ENCODE data around the gene TTC39C.
"Not testable (repeated sequence)": the region's sequence is repeated elsewhere in the genome, so short reads cannot be mapped to it uniquely, and the experiment has no call there.

DNA sequence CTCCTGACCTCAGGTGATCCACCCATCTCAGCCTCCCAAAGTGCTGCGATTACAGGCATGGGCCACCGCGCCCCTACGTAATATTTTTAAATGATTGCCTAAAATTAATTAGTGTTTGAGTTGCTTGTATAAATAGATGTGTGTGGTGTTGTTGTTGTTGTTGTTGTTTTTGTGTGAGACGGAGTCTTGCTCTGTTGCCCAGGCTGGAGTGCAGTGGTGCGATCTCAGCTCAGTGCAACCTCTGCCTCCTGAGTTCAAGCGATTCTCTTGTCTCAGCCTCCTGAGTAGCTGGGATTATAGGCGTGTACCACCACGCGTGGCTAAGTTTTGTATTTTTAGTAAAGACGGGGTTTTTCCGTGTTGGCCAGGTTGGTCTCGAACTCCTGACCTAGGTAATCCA lies 14.4 kb downstream of the TTC39C start:
- TF ChIP-seq, protein P1, sequence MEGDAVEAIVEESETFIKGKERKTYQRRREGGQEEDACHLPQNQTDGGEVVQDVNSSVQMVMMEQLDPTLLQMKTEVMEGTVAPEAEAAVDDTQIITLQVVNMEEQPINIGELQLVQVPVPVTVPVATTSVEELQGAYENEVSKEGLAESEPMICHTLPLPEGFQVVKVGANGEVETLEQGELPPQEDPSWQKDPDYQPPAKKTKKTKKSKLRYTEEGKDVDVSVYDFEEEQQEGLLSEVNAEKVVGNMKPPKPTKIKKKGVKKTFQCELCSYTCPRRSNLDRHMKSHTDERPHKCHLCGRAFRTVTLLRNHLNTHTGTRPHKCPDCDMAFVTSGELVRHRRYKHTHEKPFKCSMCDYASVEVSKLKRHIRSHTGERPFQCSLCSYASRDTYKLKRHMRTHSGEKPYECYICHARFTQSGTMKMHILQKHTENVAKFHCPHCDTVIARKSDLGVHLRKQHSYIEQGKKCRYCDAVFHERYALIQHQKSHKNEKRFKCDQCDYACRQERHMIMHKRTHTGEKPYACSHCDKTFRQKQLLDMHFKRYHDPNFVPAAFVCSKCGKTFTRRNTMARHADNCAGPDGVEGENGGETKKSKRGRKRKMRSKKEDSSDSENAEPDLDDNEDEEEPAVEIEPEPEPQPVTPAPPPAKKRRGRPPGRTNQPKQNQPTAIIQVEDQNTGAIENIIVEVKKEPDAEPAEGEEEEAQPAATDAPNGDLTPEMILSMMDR (IDR thresholded peaks at IDR 0.05; ENCODE audit: extremely low read depth in 1 of 2, insufficient read depth in 1 of 2, low read depth in 1 of 2, low read length in 2 of 2), result not testable (repeated sequence)
- TF ChIP-seq POLR2AphosphoS5 (IDR thresholded peaks at IDR 0.05; ENCODE audit: insufficient read depth, low read depth, low read length); POLR2A (IDR thresholded peaks at IDR 0.05; ENCODE audit: low read depth, low read length); MYC (IDR thresholded peaks at IDR 0.05; ENCODE audit: low read depth, low read length); EZH2 (IDR thresholded peaks at IDR 0.05; ENCODE audit: borderline replicate concordance, low read depth, low read length, severe bottlenecking); JUN (IDR thresholded peaks at IDR 0.05; ENCODE audit: borderline replicate concordance, insufficient read depth, insufficient read length, low read depth): not testable (repeated sequence)
- TF ChIP-seq, protein P2, sequence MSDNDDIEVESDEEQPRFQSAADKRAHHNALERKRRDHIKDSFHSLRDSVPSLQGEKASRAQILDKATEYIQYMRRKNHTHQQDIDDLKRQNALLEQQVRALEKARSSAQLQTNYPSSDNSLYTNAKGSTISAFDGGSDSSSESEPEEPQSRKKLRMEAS (IDR thresholded peaks at IDR 0.05; ENCODE audit: insufficient read depth, insufficient read length), result not testable (repeated sequence)
